ENCODE measurements around the gene CDKN2AIPNL. TPM values are rescaled to one million over a fixed set of nuclear protein-coding genes. Genes with fewer than 3 reads are reported as not detected.

The CDKN2AIPNL gene
- total RNA-seq, 4 donors from 2014 or later: 17.9 to 19.9 (median 18.8) TPM

- no peaks in the 10 kb centered on the region for H3K27me3 ChIP-seq
- intact Hi-C loops (cut with DNase I): no loop called here
- H3K36me3 ChIP-seq: no peaks in the 10 kb centered on the region
- DNase-seq (ENCODE audit: extremely low spot score): no peak
- WGBS: 93% methylated on average over 2 of the region's 2 CpGs
- H3K9me3 ChIP-seq: no peaks in the 10 kb centered on the region
- TF ChIP-seq POLR2AphosphoS5 (IDR thresholded peaks at IDR 0.05): no peak
- TF ChIP-seq POLR2A (IDR thresholded peaks at IDR 0.05; ENCODE audit: low read depth): no peak
- no peak for TF ChIP-seq EP300 (IDR thresholded peaks at IDR 0.05)
- TF ChIP-seq CTCF (IDR thresholded peaks at IDR 0.05): no peak
- H3K4me3 ChIP-seq: no peak overlapping the region
- peaks cover 10 to 15% (median 13%) of the 10 kb centered on the region in 4 donors for H3K4me1 ChIP-seq
- no peak overlapping the region for H3K27ac ChIP-seq (replicated peaks in 1 of 4)
These were observed 41.3 kb upstream of the CDKN2AIPNL start for GRCh38 chr5:134453016-134453415.

GRCh38 chr5:134451936-134452505 lies 40.3 kb upstream of the CDKN2AIPNL start:
- 81% methylated on average over 1 of the region's 1 CpG for WGBS
- no peaks in the 10 kb centered on the region for H3K27me3 ChIP-seq
- DNase-seq (ENCODE audit: extremely low spot score): no peak
- H3K9me3 ChIP-seq: no peaks in the 10 kb centered on the region
- intact Hi-C loops (cut with DNase I): no loop called here
- H3K36me3 ChIP-seq: no peaks in the 10 kb centered on the region
- H3K27ac ChIP-seq (replicated peaks in 1 of 4): no peak overlapping the region
- H3K4me3 ChIP-seq: no peak overlapping the region
- H3K4me1 ChIP-seq: peaks cover 10 to 13% (median 11%) of the 10 kb centered on the region in 4 donors
- TF ChIP-seq CTCF (IDR thresholded peaks at IDR 0.05): no peak
- no peak for TF ChIP-seq EP300 (IDR thresholded peaks at IDR 0.05)
- peak; percentile 30 to 32 for TF ChIP-seq POLR2AphosphoS5 (IDR thresholded peaks at IDR 0.05)
- no peak for TF ChIP-seq POLR2A (IDR thresholded peaks at IDR 0.05; ENCODE audit: low read depth)

GRCh38 chr5:134451225-134451935 lies 39.7 kb upstream of the CDKN2AIPNL start:
- no peak for DNase-seq (ENCODE audit: extremely low spot score)
- H3K4me3 ChIP-seq: no peak overlapping the region
- TF ChIP-seq CTCF (IDR thresholded peaks at IDR 0.05): no peak
- TF ChIP-seq POLR2A (IDR thresholded peaks at IDR 0.05; ENCODE audit: low read depth): no peak
- TF ChIP-seq EP300 (IDR thresholded peaks at IDR 0.05): no peak
- TF ChIP-seq POLR2AphosphoS5 (IDR thresholded peaks at IDR 0.05): no peak
- no peak overlapping the region for H3K27ac ChIP-seq (replicated peaks in 1 of 4)
- H3K27me3 ChIP-seq: no peaks in the 10 kb centered on the region
- intact Hi-C loops (cut with DNase I): no loop called here
- WGBS: 76% methylated on average over 3 of the region's 3 CpGs
- H3K4me1 ChIP-seq: peaks cover 10 to 13% (median 11%) of the 10 kb centered on the region in 4 donors
- no peaks in the 10 kb centered on the region for H3K9me3 ChIP-seq
- no peaks in the 10 kb centered on the region for H3K36me3 ChIP-seq

GRCh38 chr5:134450374-134450773 lies 38.7 kb upstream of the CDKN2AIPNL start:
- TF ChIP-seq POLR2A (IDR thresholded peaks at IDR 0.05; ENCODE audit: low read depth): no peak
- TF ChIP-seq CTCF (IDR thresholded peaks at IDR 0.05): no peak
- TF ChIP-seq POLR2AphosphoS5 (IDR thresholded peaks at IDR 0.05): no peak
- TF ChIP-seq EP300 (IDR thresholded peaks at IDR 0.05): no peak
- intact Hi-C loops (cut with DNase I): no loop called here
- no peak overlapping the region for H3K27ac ChIP-seq (replicated peaks in 1 of 4)
- no peaks in the 10 kb centered on the region for H3K27me3 ChIP-seq
- H3K4me3 ChIP-seq: no peak overlapping the region
- no peaks in the 10 kb centered on the region for H3K36me3 ChIP-seq
- peaks cover 10 to 13% (median 11%) of the 10 kb centered on the region in 4 donors for H3K4me1 ChIP-seq
- DNase-seq (ENCODE audit: extremely low spot score): no peak
- H3K9me3 ChIP-seq: no peaks in the 10 kb centered on the region
- WGBS: 79% methylated on average over 2 of the region's 2 CpGs
